OCI-LY1 (cell line): ENCODE measurements around the gene TMEM164.

ENCODE experiments used
- H2AFZ ChIP-seq: fragments of 200-600 bp; sonication (generic), shearing (Covaris generic); 2 replicates; pipeline ENCODE4 v1.6.0; 2014; ENCODE audit warnings: antibody characterized with exemption, mild to moderate bottlenecking, low read length
- H3F3A ChIP-seq: fragments of 200-600 bp; sonication (generic), shearing (Covaris generic); 2 replicates; pipeline ENCODE4 v1.6.0; 2014; ENCODE audit warnings: mild to moderate bottlenecking, antibody characterized with exemption, low read length, moderate library complexity; ENCODE audit not compliant: insufficient read depth
- H3K27ac ChIP-seq: fragments of 200-600 bp; sonication (generic); 2 replicates; pipeline ENCODE4 v1.5.1; 2014; ENCODE audit warnings: low read length, mixed run types, mild to moderate bottlenecking, low read depth; ENCODE audit not compliant: poor library complexity, severe bottlenecking
- H3K27me3 ChIP-seq: fragments of 200-600 bp; sonication (generic); 2 replicates; pipeline ENCODE4 v1.6.0; 2014; ENCODE audit warnings: antibody characterized with exemption, mild to moderate bottlenecking, low read length, moderate library complexity; ENCODE audit not compliant: insufficient read depth
- H3K36me3 ChIP-seq: fragments of 200-600 bp; sonication (generic); 2 replicates; pipeline ENCODE4 v1.6.1; 2014; ENCODE audit warnings: mild to moderate bottlenecking, antibody characterized with exemption, low read length, moderate library complexity, mixed read lengths; ENCODE audit not compliant: insufficient read depth
- H3K4me1 ChIP-seq: fragments of 200-600 bp; sonication (generic); 2 replicates; pipeline ENCODE4 v1.5.1; 2014; ENCODE audit warnings: mild to moderate bottlenecking, low read length, moderate library complexity; ENCODE audit not compliant: insufficient read depth, severe bottlenecking
- H3K4me2 ChIP-seq: fragments of 200-600 bp; sonication (generic), shearing (Covaris generic); 2 replicates; pipeline ENCODE4 v1.6.1; 2014; ENCODE audit warnings: low read length
- H3K4me3 ChIP-seq: fragments of 200-600 bp; sonication (generic); 2 replicates; pipeline ENCODE4 v1.5.1; 2014; ENCODE audit warnings: low read length, low read depth, mild to moderate bottlenecking, mixed read lengths; ENCODE audit not compliant: poor library complexity, severe bottlenecking
- H3K79me2 ChIP-seq: fragments of 200-600 bp; shearing (Covaris generic); 2 replicates; pipeline ENCODE4 v1.6.1; 2016; ENCODE audit warnings: mixed run types, low read length, mixed read lengths; ENCODE audit not compliant: insufficient read depth
- H3K9ac ChIP-seq: fragments of 200-600 bp; sonication (generic), shearing (Covaris generic); 2 replicates; pipeline ENCODE4 v1.6.1; 2014; ENCODE audit warnings: mild to moderate bottlenecking, low read length, mixed read lengths
- H3K9me2 ChIP-seq: fragments of 200-600 bp; sonication (generic), shearing (Covaris generic); 2 replicates; pipeline ENCODE4 v1.6.1; 2014; ENCODE audit warnings: low read depth, mild to moderate bottlenecking, low read length, mixed read lengths
- H3K9me3 ChIP-seq: fragments of 200-600 bp; shearing (Covaris generic); 2 replicates; pipeline ENCODE4 v1.6.1; 2014; ENCODE audit warnings: low read length, mixed read lengths
- H4K20me1 ChIP-seq: fragments of 200-600 bp; sonication (generic), shearing (Covaris generic); 2 replicates; pipeline ENCODE4 v1.6.0; 2016; ENCODE audit warnings: mild to moderate bottlenecking, low read length; ENCODE audit not compliant: insufficient read depth
- EZH2 ChIP-seq: fragments of 200-600 bp; sonication (generic), shearing (Covaris generic); IDR thresholded peaks from 2 replicates; pipeline ENCODE4 v1.8.0; 2017; ENCODE audit warnings: borderline replicate concordance, mixed run types, mild to moderate bottlenecking, antibody characterized with exemption, low read length, moderate library complexity, mixed read lengths
- TF ChIP-seq, protein P1 (sequence below): fragments of 200-600 bp; sonication (generic), shearing (Covaris generic); IDR thresholded peaks from 2 replicates; pipeline ENCODE4 v1.5.1; 2017; ENCODE audit warnings: mild to moderate bottlenecking, antibody characterized with exemption, low read length, moderate library complexity, mixed read lengths

Gene TMEM164

GRCh38 chrX:110082161-110082560 lies 79.2 kb downstream of the TMEM164 start:
- Histone ChIP-seq H3K27ac (no peak overlapping the region), H3K4me2 (no peak overlapping the region), H3K27me3 (no peaks in the 10 kb centered on the region), H3K4me3 (no peak overlapping the region), H3K79me2 (no peaks in the 10 kb centered on the region), H2AFZ (no peak overlapping the region), H3K36me3 (no peaks in the 10 kb centered on the region), H3K9me2 (no peaks in the 10 kb centered on the region), H3K9me3 (no peaks in the 10 kb centered on the region), H4K20me1 (no peaks in the 10 kb centered on the region), H3F3A (no peaks in the 10 kb centered on the region), H3K9ac (no peak overlapping the region), H3K4me1 (no peaks in the 10 kb centered on the region)
- TF ChIP-seq, protein P1, sequence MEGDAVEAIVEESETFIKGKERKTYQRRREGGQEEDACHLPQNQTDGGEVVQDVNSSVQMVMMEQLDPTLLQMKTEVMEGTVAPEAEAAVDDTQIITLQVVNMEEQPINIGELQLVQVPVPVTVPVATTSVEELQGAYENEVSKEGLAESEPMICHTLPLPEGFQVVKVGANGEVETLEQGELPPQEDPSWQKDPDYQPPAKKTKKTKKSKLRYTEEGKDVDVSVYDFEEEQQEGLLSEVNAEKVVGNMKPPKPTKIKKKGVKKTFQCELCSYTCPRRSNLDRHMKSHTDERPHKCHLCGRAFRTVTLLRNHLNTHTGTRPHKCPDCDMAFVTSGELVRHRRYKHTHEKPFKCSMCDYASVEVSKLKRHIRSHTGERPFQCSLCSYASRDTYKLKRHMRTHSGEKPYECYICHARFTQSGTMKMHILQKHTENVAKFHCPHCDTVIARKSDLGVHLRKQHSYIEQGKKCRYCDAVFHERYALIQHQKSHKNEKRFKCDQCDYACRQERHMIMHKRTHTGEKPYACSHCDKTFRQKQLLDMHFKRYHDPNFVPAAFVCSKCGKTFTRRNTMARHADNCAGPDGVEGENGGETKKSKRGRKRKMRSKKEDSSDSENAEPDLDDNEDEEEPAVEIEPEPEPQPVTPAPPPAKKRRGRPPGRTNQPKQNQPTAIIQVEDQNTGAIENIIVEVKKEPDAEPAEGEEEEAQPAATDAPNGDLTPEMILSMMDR, result no peak
- TF ChIP-seq EZH2, result no peak

- Histone ChIP-seq H3K4me3 (no peak overlapping the region), H3F3A (no peaks in the 10 kb centered on the region), H3K36me3 (no peaks in the 10 kb centered on the region), H2AFZ (no peak overlapping the region), H3K4me1 (no peaks in the 10 kb centered on the region), H3K9me3 (no peaks in the 10 kb centered on the region), H3K79me2 (no peaks in the 10 kb centered on the region), H3K27ac (no peak overlapping the region), H3K27me3 (no peaks in the 10 kb centered on the region), H4K20me1 (no peaks in the 10 kb centered on the region), H3K9me2 (no peaks in the 10 kb centered on the region), H3K4me2 (no peak overlapping the region), H3K9ac (no peak overlapping the region)
- TF ChIP-seq, protein P1, result no peak
- no peak for TF ChIP-seq EZH2
Measured at GRCh38 chrX:110086162-110086915, 83.4 kb downstream of the TMEM164 start.

DNA sequence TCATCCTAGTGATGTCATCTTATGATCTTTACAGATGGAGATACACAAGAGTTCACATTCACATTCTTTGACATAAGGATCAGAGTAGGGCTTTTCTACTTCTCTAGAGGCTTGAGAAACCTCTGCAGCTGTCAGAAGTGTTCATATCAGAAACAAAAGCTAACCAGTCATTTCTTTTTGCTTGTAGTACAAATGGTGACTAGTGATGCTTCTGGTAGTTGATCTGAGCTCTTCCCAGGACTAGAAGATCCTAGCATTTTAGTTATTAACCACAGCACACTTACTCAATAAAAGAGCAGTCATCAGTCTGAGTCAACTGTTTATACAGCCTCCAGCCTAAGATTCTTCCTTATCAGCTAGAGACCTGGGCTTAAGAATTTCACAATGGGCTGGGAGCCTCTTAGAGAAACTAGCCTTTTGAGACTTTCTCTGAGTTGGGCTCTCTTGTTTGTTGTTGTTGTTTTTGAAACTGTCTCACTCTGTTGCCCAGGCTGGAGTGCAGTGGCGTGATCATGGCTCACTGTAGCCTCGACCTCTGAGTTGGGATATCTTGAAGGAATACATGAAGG lies 84.1 kb downstream of the TMEM164 start:
- TF ChIP-seq EZH2, result no peak
- TF ChIP-seq, protein P1, result no peak
- no peak overlapping the region for H3K4me3 ChIP-seq
- no peaks in the 10 kb centered on the region for H3K9me2 ChIP-seq
- H3K4me2 ChIP-seq, result no peak overlapping the region
- H3K9ac ChIP-seq, result no peak overlapping the region
- no peaks in the 10 kb centered on the region for H3K79me2 ChIP-seq
- no peaks in the 10 kb centered on the region for H3F3A ChIP-seq
- no peaks in the 10 kb centered on the region for H3K27me3 ChIP-seq
- H3K27ac ChIP-seq, result no peak overlapping the region
- no peaks in the 10 kb centered on the region for H3K36me3 ChIP-seq
- H3K4me1 ChIP-seq, result no peaks in the 10 kb centered on the region
- H4K20me1 ChIP-seq, result no peaks in the 10 kb centered on the region
- H2AFZ ChIP-seq, result no peak overlapping the region
- H3K9me3 ChIP-seq, result no peaks in the 10 kb centered on the region
